Measurements from ENCODE around the gene NACC2.

Gene NACC2, protein sequence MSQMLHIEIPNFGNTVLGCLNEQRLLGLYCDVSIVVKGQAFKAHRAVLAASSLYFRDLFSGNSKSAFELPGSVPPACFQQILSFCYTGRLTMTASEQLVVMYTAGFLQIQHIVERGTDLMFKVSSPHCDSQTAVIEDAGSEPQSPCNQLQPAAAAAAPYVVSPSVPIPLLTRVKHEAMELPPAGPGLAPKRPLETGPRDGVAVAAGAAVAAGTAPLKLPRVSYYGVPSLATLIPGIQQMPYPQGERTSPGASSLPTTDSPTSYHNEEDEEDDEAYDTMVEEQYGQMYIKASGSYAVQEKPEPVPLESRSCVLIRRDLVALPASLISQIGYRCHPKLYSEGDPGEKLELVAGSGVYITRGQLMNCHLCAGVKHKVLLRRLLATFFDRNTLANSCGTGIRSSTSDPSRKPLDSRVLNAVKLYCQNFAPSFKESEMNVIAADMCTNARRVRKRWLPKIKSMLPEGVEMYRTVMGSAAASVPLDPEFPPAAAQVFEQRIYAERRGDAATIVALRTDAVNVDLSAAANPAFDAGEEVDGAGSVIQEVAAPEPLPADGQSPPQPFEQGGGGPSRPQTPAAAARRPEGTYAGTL

DNA sequence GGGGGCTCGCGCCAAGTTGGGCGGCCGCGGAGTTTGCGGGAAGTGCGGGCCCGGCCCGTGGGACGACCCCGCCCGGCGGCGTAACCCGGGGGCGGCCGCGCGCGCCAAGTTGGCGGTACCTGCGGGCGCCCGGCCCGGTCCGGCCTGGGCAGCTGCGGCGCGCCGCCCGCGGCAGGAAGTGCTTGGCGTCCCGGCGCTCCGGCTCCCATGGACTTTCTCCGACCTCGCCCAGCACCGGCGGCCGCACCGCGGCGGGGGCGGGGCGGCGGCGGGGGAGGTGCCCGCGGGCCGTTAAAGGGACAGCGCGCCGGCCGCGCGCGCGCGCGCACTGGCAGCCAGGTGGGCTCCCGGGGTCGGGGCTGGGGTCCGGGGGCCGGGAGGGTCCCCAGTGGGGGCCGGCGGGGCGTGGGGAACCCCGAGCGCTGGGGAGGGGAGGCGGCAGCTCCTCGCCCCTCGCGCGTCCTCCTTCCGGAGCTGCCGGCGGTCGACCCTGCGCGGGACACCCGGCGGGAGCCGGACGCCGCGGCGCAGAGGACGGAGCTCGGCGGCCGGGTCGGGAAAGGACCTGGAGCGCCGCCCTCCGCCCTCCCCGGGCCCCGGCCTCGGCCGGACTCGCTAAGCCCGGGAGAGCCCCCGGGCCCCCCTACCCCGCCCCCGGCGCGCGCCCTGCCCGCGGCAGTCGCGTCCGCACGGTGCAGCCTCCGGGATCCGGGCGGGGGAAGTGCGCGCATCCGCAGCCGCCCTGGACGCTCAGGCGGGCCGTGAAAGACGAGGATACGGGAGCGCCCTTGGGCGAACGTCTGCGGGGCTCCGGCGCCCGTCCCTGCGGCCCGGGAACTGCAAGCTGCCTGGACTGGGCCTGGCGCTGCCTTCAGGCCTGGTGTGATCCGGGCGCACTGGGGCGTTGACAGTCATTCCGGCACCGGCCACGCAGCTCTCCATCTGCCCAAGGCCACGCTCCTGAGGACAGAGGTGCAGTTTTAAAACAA is at the start of gene NACC2:
NACC2 (minus strand) TSS at position 220 of the 989 bp plus-strand sequence. CDS start 44,768 bp downstream, outside the sequence.
- no peak for DNase-seq (ENCODE audit: low read depth)

DNA sequence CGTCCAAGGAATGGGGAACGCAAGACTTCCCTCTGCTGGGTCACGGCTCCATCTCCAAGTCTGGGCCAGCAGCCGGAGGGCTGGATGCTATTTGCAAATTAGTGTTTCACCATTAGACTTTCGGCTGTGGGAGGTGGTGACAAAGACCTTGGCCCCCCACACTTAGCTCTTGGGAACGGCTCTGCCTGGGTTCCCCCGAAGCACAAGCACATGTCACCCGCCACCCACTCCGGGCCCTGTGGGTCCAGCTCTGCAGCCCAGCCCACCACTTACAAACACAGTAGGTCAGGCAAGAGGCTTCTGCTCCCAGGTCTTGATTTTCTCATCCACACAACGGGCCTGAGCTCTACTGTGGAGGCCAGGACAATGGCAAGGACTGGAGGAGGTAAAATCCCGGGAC is 49.4 kb upstream of the NACC2 start:
- DNase-seq (ENCODE audit: low read depth), result no peak

DNA sequence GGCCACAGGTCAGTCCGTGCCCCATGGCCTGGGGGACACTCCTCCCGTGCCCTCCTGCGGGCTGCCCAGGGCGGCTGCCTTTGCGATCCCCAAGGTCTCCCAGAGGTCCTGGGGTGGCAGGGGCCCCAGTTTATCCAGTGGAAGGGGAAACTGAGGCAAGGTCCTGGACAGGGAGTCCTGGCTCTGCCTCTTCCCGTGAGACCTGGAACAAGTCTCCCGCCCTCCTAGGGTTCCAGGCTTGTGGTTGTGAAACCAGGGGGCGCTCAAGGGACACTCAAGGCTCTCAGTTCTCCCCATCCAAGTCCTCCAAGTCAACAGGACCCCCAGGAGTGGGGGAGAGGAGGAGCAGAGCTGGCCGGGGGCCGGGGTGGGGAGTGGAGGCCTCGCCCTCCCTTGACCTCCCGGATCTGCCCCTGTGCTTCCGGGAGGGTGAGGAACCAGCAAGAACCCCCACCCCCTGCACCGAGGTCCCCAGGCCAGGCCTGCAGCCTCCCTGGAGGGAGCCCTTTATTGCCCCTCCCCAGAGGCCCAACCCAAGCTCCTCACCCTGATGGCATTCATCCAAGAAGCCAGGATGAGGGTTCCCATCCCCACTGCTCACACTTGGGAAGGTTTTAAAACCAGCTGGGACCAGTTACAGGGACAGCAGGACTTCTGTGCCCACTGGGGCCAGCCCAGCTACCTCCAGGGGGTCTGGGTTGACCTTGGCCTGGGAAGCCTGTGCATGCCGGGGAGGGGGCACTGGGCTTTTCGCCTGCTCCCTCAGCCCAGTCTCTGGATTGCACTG is 48.3 kb upstream of the NACC2 start:
- DNase-seq (ENCODE audit: low read depth), result no peak

DNA sequence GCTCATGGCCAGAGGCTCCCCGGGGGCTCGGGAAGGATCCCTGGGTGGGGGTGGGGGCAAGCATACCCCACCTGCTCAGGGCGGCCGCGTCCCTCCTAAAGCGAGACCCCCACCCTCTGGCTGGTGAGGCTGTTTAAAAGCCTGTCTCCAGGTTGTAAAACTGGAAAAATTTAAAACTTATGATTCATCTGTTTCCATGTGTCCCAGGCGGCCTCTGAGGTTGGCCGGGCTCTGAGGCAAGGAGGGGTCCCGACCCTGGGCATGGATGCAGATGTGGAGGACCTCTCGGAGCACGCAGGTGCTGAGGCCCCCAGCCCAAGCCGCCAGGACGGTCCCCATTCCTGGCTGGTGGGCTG is 47.7 kb upstream of the NACC2 start:
- DNase-seq (ENCODE audit: low read depth), result no peak

DNA sequence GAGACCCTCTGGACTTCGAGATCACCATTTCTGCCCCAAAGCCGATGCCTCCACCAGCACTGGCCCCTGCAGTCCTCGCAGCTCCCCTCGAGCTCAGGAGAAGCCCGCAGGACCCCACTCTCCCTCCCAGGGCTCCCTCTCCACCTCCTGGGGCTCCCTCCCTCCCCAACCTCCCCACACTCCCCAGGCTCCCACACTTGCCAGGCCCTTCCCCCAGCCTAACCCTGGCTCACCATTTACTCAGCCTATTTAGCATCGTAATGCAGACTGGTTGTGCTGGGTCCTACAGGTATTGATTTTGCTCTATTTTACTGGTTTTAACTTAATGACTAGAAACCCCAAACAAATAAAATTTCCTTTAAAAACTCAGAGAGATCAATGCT is 47.3 kb upstream of the NACC2 start:
- DNase-seq (ENCODE audit: low read depth), result no peak

DNA sequence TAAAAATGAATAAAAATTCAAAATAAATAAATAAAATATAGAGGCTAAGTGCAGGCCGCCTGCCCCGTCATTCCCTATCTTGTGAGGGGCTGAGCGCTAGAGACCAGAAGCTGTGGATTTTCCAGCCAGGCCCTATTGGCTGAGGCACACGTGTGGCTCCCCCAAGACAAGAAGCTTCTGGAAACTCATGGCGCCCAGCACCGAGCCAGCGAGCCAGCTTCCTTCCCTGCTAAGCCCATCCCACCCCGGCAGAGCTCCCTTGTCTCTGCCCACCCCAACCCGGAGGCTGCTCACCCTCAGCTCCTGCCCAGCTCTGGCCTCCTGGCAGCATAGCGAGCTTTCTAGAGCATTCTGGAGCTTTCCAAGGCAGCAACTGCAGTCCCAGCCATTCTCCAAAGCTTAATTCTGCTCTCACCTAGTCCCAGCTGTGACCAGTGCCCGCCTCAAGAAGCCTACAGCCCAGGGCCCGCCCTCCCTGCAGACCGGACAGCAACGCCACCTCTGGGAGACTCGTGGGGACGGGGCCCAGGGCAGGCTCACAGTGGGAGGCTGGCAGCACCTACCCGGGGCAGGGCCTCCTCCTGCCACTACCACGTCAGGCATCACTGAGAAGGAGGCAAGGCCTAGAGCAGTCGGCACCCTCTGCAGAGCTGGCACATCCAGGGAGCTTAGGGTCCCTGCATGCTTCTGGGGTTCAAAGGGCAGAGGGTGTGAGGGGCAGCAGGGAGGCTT is 46.8 kb upstream of the NACC2 start:
- no peak for DNase-seq (ENCODE audit: low read depth)

DNA sequence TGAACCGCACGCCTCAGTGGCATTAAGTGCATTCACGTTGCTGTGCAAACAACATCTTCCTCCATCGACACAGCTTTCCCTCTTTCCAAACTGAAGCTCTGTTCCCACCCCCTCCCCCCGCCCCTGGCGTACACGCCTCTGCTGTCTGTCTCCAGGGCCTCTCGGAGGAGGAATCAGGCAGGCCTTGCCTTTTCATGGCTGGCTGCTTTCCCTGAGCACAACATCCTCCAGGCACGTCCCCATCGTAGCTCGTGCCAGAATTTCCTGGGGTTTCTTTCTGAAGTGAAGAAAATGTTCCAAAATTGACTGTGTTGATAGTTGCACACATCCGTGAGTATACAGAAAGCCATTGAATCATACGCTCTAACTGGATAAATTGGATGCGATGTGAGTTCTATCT is 45.9 kb upstream of the NACC2 start:
- DNase-seq (ENCODE audit: low read depth), result no peak

DNA sequence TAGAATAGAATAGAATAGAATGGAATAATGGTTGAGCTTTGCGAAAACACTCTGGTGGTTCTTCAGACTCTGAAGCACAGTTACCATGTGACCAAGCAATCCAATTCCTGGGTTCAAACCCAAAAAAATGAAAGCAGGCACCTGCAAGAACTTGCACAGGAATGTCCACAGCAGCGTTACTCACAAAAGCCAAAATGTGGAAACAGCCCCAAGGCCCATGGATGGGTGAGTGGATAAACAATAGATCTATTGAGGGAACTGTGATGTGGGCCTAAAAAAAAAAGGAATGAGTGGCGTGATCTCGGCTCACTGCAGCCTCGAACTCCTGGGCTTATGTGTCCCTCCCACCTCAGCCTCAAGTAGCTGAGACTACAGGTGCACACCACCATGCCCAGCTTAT is 45.0 kb upstream of the NACC2 start:
- DNase-seq (ENCODE audit: low read depth), result no peak

DNA sequence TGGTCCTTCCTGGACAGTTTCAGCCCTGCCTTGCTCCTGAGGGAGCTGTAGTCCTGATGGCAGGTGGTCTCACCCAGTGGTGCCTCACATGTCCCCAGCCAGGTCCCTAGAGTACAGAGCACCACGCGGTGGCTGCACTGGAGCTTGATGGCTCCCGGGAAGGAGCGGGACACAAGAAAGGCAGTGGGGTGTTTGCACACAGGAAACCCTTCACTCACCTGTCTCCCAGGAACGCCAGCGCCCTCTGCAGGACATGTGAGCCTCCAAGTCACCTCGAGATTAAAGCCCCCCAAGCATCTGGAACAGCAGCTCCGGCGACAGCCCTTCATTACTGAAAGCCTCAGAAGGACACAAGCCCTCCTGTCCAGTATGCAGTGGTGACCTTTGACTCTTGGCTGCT is 43.5 kb upstream of the NACC2 start:
- no peak for DNase-seq (ENCODE audit: low read depth)

DNA sequence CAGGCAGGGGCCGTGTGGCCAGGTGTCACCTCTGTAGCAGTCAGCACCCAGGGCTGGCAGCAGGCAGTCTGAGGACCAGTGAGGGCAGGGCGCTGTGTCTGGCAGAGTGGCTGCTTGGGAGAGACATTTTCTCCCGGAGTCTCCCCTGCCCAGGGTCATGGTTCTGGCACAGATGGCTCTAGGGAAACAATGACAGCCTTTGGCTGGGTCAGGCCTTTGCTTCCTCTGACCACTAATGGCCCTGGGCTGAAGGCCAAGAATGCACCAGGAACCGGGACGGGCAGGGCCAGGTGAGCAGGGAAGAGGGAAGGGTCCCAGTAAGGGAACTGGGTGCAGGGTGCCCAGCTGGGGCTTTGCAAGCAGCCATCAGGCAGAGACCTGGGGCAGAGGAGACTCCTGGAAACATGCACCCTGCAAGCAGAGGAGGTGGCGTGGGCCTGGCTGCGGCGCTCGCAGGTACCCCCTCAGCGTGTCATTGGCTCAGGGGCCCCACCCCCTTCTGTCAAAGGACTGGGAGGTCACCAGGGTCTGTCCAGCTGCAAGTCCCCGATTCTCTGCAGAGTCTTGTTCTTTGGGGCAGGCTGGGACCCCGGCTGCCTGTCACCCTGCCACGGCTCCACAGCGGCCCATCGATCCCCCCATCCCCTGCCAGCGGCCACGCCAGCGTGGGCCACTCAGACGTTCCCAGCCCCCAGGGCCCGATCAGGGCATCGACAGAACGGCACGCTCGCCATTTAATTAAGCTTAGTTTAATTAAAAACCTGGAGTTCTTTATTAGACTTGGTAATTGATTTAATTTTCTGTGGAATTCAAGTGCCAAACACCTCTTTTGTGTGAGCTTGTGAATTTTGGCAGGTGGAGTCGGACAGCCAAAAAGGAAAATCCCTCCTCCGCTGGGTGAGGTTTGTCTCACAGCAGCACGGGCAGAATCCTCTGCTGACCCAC is 42.5 kb upstream of the NACC2 start:
- no peak for DNase-seq (ENCODE audit: low read depth)

DNA sequence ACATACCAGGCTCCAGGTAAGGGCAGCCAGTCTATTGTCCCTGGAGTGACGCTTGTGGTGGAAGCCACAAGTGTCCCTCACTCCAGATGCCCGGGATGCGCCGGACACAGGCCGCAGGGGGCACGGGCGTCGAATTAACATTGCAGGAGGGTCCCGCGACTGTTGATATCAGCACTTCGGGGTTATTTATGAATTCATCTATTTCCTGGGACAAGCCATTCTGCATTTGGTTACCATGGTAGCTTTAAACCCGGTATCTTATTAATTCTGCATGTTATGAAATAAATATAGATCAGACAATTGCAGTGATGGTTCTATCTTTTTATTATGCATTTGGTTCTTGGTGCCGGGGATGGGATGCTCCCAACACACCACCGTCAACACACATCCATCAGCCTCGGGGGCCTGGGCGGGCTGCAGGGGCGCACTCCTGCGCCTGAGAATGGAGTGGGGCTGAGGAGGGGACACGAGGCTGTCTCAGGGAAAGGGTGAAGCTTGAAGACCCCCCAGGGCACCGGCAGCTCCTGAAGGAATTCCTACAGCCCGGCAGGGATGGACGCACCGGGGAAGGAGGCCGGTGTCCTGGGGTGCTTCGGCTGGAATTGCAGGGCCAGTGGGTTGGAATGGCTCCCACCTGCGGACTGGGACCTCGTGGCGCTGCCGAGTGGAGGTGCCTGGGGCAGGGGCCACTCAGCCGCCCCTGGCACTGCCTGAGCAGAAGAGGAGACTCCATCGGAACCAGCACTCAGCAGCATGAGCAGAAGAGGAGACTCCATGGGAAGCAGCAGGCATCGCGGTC is 41.2 kb upstream of the NACC2 start:
- DNase-seq (ENCODE audit: low read depth), result no peak

DNA sequence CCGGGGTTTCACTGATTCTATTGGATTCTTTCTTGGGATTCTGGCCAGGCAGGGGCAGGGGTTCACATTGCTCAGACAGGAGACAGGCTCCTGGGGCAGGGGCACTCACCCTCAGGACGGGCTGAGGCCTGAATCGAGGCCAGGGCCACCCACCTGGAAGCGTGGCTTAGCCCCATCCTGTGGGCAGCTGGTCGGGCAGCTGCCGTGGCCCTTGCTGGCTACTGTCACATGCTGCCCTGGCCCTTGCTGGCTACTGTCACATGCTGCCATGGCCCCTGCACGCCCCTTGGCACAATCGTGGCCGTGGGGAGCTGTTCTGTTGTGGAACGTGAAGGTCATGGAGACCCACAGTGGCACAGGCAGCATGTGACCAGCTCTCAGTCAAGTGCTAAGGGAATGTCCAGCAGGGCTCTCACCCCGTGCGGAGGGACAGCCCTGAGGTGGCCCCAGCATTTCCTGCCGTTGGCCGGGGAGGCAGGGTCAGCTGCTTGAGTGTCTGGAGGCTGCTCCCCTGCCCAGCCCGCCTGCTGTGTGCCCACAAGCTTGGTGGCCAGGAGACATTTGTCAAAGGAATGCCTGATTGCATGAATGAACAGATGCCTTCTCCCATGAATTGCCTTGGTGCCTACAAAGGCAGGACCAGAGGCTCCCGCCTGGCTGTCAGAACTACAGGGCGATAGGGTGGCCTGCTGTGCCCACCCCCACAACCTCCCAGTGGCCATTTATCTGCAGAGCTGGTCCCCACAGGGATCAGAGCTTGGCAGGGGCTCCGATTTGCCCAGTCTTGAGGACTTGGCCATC is 40.4 kb upstream of the NACC2 start:
- no peak for DNase-seq (ENCODE audit: low read depth)

DNA sequence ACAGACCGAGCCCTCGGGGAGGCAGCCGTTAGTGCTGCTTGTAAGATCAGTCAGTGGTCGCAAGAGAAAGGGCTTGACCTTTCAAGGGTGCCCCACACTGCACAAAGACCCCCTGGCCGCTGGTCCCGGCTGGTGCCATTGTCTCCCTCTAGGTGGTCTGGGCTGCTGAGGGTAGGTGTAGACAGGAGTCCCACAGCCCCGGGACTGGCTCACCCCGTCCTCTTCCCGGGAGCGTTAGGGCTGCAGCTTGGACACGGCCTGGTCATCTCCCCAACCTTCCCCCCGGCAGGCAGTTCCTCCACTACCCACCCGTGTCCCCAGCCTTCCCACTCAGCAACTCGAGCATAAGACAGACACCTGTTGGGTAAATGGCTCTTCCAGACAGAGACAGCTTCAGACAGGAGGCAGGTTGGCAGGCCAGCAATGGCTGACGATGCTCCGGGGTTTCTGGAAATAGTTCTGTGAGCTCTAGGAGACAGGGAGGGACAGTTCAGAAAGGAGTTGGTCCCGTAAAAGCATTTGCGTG is 38.9 kb upstream of the NACC2 start:
- DNase-seq (ENCODE audit: low read depth), result no peak

DNA sequence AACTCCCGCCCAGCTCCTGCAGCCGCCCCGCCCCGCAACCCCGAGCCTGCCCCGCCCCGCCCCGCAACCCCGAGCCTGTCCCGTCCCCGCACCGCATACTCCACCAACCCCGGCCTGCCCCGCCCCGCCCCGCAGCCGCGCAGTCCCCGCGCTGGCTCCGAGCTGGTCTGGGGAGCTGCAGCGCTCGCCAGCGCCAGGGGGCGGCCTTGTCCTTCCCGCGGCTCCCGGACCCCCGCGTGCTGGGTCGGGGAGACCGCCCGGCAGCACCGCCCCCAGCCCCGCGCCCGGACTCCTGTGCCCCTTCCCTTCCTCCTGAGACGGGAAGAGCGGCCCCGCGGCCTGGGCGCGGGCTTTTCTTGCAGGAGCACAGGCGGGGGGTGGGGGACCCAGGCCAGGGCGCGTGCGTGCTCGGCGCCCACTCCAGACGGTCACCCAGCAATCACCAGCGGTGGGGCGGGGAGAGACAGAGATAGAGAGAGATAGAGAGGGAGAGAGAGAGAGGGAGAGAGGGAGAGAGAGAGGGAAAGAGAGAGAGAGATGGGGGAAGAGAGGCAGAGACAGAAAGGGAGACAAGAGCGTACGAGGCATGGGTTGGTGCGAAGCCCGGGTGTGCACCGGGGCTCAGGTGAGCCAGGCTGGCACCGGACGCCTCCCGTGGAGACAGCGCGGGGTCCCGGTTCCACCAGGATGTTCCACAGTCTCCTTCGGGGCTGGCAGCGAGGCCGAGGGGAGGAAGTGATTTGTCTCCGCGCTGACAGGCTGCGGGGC is 38.3 kb upstream of the NACC2 start:
- no peak for DNase-seq (ENCODE audit: low read depth)

DNA sequence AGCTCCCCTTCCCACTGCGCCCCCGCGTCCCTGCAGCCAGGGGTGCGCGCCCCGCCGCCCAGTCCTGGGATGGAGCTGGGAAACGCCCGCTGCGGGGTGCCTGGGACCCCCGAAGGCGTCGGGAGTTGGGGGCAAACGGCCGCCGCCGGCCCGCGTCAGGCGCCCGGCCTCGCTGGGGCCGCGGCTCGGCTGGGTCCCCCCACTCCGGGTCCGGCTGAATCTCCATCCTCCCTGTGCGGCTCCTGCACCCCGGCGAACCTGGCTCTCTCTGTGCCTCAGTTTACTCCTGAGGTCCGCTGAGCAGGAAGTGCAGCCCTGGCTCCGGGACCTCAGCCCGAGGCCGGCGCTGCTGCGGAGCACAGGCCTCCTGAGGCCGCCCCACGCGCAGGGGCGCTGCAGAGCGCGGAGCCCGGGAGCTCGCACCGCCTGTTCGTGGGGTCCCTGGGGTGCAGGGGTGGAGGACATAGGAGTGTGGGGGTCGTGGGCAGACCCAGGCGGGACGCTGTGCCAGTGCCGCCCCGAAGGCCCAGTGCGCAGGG is 37.5 kb upstream of the NACC2 start:
- DNase-seq (ENCODE audit: low read depth), result no peak

DNA sequence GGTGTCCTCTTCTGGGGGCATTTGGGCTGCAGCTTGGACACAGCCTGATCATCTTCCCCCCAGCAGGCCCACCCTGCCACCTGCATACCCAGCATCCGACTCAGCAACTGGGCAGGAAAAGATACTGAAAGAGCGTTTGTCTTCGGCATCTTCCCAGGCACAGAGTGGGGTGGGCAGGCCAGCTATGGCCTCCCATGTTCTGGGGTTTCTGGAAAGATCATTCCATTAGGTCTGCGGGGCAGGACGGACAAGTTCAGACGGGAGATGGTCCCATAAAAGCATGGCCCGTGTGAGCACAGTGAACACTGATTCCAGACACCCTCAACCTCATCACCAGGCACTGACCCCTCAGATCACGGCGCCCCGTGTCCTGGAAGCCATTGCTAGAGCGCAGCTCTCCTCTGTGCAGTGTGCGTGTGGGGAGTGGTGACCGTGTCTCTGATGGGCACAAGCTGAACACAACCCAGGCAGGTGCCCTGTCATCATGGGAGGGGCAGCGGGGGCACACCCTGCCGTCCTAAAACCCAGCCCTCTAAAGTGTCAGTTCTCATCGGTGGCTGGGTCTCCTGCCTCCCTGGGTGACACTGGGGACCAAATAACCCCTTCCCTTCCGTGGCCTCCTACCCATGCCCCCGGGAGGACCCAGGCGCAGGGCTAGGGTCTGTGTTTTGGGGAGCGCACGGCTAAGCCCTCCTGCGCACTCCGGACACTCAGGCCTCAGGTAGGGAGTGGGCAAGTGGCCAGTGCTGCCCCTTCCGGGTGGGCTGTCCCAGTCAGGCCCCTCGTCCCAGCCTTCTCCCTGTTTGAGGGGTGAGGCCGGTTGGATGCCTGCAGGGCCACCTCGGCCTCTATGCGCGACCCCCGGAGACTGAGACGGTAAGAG is 36.8 kb upstream of the NACC2 start:
- no peak for DNase-seq (ENCODE audit: low read depth)

Data from HS-27A (cell line).